Measurements from ENCODE around the gene DDX25. TPM values are rescaled to one million over a fixed set of nuclear protein-coding genes. Genes with fewer than 3 reads are reported as not detected.

Gene DDX25
- total RNA-seq, 6 experiments from 2014 or later, result not detected

GRCh38 chr11:125943661-125944349 is 39.5 kb downstream of the DDX25 start:
- no peaks in the 10 kb centered on the region for H3K9me3 Mint-ChIP-seq
- peaks cover 26% of the 10 kb centered on the region for H3K27me3 Mint-ChIP-seq (ENCODE audit: insufficient read depth)
- DNase-seq, result no peak
- no peak for TF ChIP-seq CTCF (IDR thresholded peaks at IDR 0.05)
- no peaks in the 10 kb centered on the region for H3K36me3 Mint-ChIP-seq (ENCODE audit: low read depth)
- no peak overlapping the region for H3K27ac Mint-ChIP-seq
- 0 out of 2 replicates have a peak, but pooled peaks cover 5% of the 10 kb centered on the region for H3K4me1 Mint-ChIP-seq (ENCODE audit: low read depth)
- no peak overlapping the region for H3K4me3 Mint-ChIP-seq

- Mint-ChIP-seq H3K27me3 (ENCODE audit: insufficient read depth) (peaks cover 29% of the 10 kb centered on the region), H3K4me1 (ENCODE audit: low read depth) (0 out of 2 replicates have a peak, but pooled peaks cover 5% of the 10 kb centered on the region), H3K9me3 (no peaks in the 10 kb centered on the region), H3K36me3 (ENCODE audit: low read depth) (no peaks in the 10 kb centered on the region), H3K4me3 (no peak overlapping the region), H3K27ac (no peak overlapping the region)
- DNase-seq, result no peak
- no peak for TF ChIP-seq CTCF (IDR thresholded peaks at IDR 0.05)
These were observed 40.2 kb downstream of the DDX25 start for GRCh38 chr11:125944350-125945010.

- Mint-ChIP-seq H3K4me3 (no peak overlapping the region), H3K36me3 (ENCODE audit: low read depth) (no peaks in the 10 kb centered on the region), H3K9me3 (no peaks in the 10 kb centered on the region), H3K4me1 (ENCODE audit: low read depth) (0 out of 2 replicates have a peak, but pooled peaks cover 5% of the 10 kb centered on the region), H3K27me3 (ENCODE audit: insufficient read depth) (peaks cover 33% of the 10 kb centered on the region), H3K27ac (no peak overlapping the region)
- no peak for DNase-seq
- no peak for TF ChIP-seq CTCF (IDR thresholded peaks at IDR 0.05)
These were observed 40.9 kb downstream of the DDX25 start for GRCh38 chr11:125945011-125945796.

- Mint-ChIP-seq H3K4me1 (ENCODE audit: low read depth) (0 out of 2 replicates have a peak, but pooled peaks cover 5% of the 10 kb centered on the region), H3K36me3 (ENCODE audit: low read depth) (no peaks in the 10 kb centered on the region), H3K27ac (no peak within 1 kb of the TSS), H3K27me3 (ENCODE audit: insufficient read depth) (peaks cover 32% of the 10 kb centered on the region), H3K4me3 (no peak within 1 kb of the TSS), H3K9me3 (no peaks in the 10 kb centered on the region)
- DNase-seq, result no peak
- TF ChIP-seq CTCF (IDR thresholded peaks at IDR 0.05), result no peak
These were observed 41.7 kb downstream of the DDX25 start, which contains the start of gene VSIG10L2 for GRCh38 chr11:125945797-125946520. Gene VSIG10L2, plus strand, starts transcription at chr11:125946044. Its CDS starts 12 bp downstream, at chr11:125946056.

All from HFFc6 (cell line).